T-cell (primary cell): ENCODE data around the gene LRFN2. TPM values are rescaled to one million over a fixed set of nuclear protein-coding genes. Genes with fewer than 3 reads are reported as not detected.

ENCODE experiments used
- ATAC-seq, 4 experiments: fragments of 200-7000 bp in 3 of 4; fragments of 150-1000 bp in 1 of 4; cut with Tn5 transposase; replicated peaks in 1 of 4; 1 replicate in 3 of 4; 2 replicates in 1 of 4; pipeline ENCODE4 v1.10.0; 2021; ENCODE audit warnings: moderate library complexity in 3 of 4, mild to moderate bottlenecking in 2 of 4, moderate number of reproducible peaks in 1 of 4
- CTCF ChIA-PET, 2 donors: fragments of 300-600 bp; sonication (Branson Sonifier 250); formaldehyde crosslinking; loops; one replicate each; lab custom pipeline; 2022; ENCODE audit warnings: antibody characterized with exemption in 2 of 2; lab: Charles Lee
- POLR2A ChIA-PET, 2 donors: fragments of 300-600 bp; sonication (Branson Sonifier 250); formaldehyde crosslinking; loops; one replicate each; lab custom pipeline; 2022; ENCODE audit warnings: antibody characterized with exemption in 2 of 2; lab: Charles Lee
- DNase-seq, 35 experiments: peaks; one replicate each; pipeline versions ENCODE4 v3.0.0 to v3.0.0-alpha.2; 2013 to 2023
- H3K27ac ChIP-seq: one replicate; pipeline ENCODE4 v1.5.1; 2013; ENCODE audit warnings: low read length
- H3K27me3 ChIP-seq, 2 experiments: replicated peaks in 1 of 2; 1 replicate in 1 of 2; 2 replicates in 1 of 2; pipeline versions ENCODE4 v1.6.1 to v1.7.0; 2013; ENCODE audit warnings: low read length in 1 of 2, mixed read lengths in 1 of 2; ENCODE audit not compliant: control insufficient read depth in 2 of 2, insufficient read depth in 2 of 2; ENCODE audit errors: extremely low read depth in 1 of 2
- H3K36me3 ChIP-seq, 2 donors: 1 replicate in 1 of 2; 2 replicates in 1 of 2; pipeline versions ENCODE4 v1.6.1 to v1.7.0; 2013; ENCODE audit warnings: low read length in 1 of 2; ENCODE audit not compliant: control insufficient read depth in 2 of 2, insufficient read depth in 1 of 2; ENCODE audit errors: extremely low read depth in 1 of 2
- H3K4me1 ChIP-seq, 2 experiments: 1 replicate in 1 of 2; 2 replicates in 1 of 2; pipeline versions ENCODE4 v1.6.1 to v1.7.0; 2013; ENCODE audit warnings: low read length in 2 of 2, mixed read lengths in 1 of 2; ENCODE audit not compliant: insufficient read depth in 2 of 2, control insufficient read depth in 1 of 2; ENCODE audit errors: extremely low read depth in 1 of 2
- H3K4me3 ChIP-seq, 2 donors: 1 replicate in 1 of 2; 2 replicates in 1 of 2; pipeline versions ENCODE4 v1.5.1 to v1.7.0; 2013; ENCODE audit warnings: mild to moderate bottlenecking in 2 of 2, low read length in 1 of 2, moderate library complexity in 1 of 2; ENCODE audit not compliant: control insufficient read depth in 1 of 2; ENCODE audit errors: extremely low read depth in 1 of 2
- H3K9me3 ChIP-seq: 2 replicates; pipeline ENCODE4 v1.7.0; 2013
- H3K27ac Mint-ChIP-seq, 2 donors: one replicate each; pipeline ENCODE4 v1.8.0; 2020 to 2021; ENCODE audit warnings: mild to moderate bottlenecking in 2 of 2, mixed read lengths in 2 of 2
- H3K27me3 Mint-ChIP-seq, 2 donors: one replicate each; pipeline ENCODE4 v1.8.0; 2021 to 2022; ENCODE audit warnings: mixed read lengths in 2 of 2
- H3K36me3 Mint-ChIP-seq: one replicate; pipeline ENCODE4 v1.8.0; 2021; ENCODE audit warnings: mixed read lengths
- H3K4me1 Mint-ChIP-seq, 3 donors: one replicate each; pipeline ENCODE4 v1.8.0; 2020 to 2022; ENCODE audit warnings: mixed read lengths in 3 of 3, mild to moderate bottlenecking in 1 of 3
- H3K4me3 Mint-ChIP-seq, 3 donors: one replicate each; pipeline ENCODE4 v1.8.0; 2020 to 2022; ENCODE audit warnings: mild to moderate bottlenecking in 3 of 3, mixed read lengths in 3 of 3, moderate library complexity in 3 of 3
- H3K9me3 Mint-ChIP-seq, 3 donors: one replicate each; pipeline ENCODE4 v1.8.0; 2020 to 2022; ENCODE audit warnings: mixed read lengths in 3 of 3
- WGBS: methylation state at CpG from one replicate; pipeline ENCODE4 v1.1.5; 2013; ENCODE audit warnings: missing lambda C conversion rate; ENCODE audit not compliant: insufficient coverage; 5-methylcytosine and 5-hydroxymethylcytosine counted together
- total RNA-seq, 35 experiments: library from RNA in 6 of 35; stranded (reverse) in 6 of 35; fragments of 120-200 nt in 1 of 35; gene quantifications; one replicate each; pipeline versions ENCODE4 v1.2.1 to v1.2.4 and lab custom pipeline; 2013 to 2026

Gene LRFN2
- total RNA-seq, 5 donors from 2014 or later (not counting 1 experiment from before 2014, with no cell fraction given): 0.12 to 1.7 (median 0.92) TPM

DNA sequence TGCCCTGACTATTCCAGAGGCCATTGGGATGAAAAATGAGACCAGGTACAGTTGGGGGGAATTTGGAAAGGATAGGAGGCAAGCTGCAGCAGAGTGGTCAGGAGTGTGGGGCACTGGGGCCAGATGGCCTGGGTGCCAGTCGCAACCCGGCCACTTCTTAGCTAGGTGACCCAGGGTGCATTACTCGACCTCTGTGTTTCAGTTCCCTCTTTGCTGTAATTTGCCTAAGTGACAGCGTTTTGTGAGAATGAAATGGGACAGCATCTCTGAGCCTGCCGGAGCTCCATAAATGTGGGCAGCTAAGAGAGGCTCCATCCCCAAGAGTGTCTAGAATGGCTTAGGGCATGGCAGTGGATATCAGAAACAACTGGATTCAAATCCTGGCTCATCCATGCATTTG lies 13.9 kb downstream of the LRFN2 start:
- H3K4me3 Mint-ChIP-seq: no peak overlapping the region
- POLR2A ChIA-PET: no interaction called here
- Histone ChIP-seq H3K36me3 (no peaks in the 10 kb centered on the region), H3K27ac (no peak overlapping the region), H3K4me1 (no peaks in the 10 kb centered on the region), H3K9me3 (no peaks in the 10 kb centered on the region), H3K27me3 (peaks cover 0 to 11% of the 10 kb centered on the region in 2 experiments), H3K4me3 (no peak overlapping the region)
- no peaks in the 10 kb centered on the region for H3K4me1 Mint-ChIP-seq
- no peaks in the 10 kb centered on the region for H3K9me3 Mint-ChIP-seq
- no peak overlapping the region for H3K27ac Mint-ChIP-seq
- CTCF ChIA-PET: no interaction called here
- DNase-seq: no peak
- H3K36me3 Mint-ChIP-seq: no peaks in the 10 kb centered on the region
- H3K27me3 Mint-ChIP-seq: no peaks in the 10 kb centered on the region
- WGBS: 73% methylated on average over 5 of the region's 5 CpGs
- ATAC-seq: no peak

DNA sequence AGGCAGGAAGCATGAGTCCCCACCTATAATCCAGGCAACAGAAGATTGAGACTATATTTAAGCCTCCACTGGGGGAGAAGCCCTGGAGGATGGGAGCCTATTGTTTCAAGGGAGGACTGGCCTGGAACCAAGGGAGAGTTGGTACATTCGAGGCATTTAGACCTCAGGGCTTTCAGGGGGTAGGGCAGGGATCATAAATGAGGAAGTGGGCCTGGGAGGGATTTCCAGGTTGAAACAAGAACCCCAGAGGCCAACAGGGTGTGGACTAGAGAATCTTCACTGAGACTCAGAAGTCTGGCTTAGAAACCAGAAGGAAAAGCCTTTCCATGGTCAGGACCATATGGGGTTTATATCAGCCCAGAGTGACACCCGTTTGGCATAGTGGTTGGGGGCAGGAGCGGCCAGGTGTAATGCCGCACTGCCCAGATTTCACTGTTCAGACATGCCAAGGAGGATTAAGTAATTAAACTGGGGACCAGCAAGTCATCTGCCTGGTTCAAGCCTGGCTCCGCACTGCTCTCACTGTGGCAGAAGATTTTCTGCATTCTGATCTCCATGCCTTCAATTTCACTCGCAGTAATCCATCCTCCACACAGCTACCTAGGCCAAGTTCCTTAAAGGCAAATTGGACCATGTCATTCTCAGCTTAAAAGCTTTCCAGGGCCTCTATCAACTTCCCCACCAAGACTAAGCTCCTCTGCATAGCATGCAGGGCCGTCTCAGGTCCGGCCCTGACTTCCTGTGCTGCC lies 17.8 kb downstream of the LRFN2 start:
- ATAC-seq (no peak), DNase-seq (no peak)
- Mint-ChIP-seq H3K9me3 (no peaks in the 10 kb centered on the region), H3K4me3 (no peak overlapping the region), H3K4me1 (no peaks in the 10 kb centered on the region), H3K27me3 (no peaks in the 10 kb centered on the region), H3K36me3 (no peaks in the 10 kb centered on the region), H3K27ac (no peak overlapping the region)
- H3K27me3 ChIP-seq: peaks cover 0 to 2% of the 10 kb centered on the region in 2 experiments
- 74% methylated on average over 7 of the region's 8 CpGs for WGBS
- no peaks in the 10 kb centered on the region for H3K36me3 ChIP-seq
- POLR2A ChIA-PET: no interaction called here
- H3K9me3 ChIP-seq: no peaks in the 10 kb centered on the region
- no peaks in the 10 kb centered on the region for H3K4me1 ChIP-seq
- no peak overlapping the region for H3K27ac ChIP-seq
- H3K4me3 ChIP-seq: no peak overlapping the region
- CTCF ChIA-PET: no interaction called here

DNA sequence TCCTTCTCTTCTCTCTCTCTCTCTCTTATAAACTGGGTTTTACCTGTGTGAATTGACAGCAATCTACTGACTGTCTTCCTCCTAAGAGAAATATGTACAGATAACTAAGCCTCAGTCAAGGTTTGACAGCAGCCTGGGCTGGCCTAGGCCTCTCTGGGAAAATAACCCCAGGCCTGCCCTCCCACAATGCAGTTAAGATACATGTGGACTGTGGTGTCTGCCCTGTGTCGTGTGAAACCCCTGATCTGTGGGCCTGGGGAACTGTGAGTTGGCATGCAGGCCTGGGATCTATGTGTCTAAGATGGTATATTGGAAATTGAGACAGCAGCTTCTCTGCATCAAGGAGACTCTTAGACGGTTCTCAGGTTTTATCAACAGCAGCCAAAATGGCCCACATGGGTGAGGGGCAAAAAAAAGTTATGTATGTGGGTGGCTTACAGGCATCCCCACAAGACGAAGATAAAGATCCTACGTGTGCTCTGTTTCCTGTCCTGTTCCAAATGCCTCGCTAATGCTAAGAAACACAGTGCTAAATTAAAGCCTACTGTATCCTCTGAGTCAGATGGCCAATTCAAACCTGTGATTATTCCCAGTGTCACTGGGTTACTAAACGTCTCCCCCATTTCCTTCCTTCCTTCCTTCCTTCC lies 19.0 kb downstream of the LRFN2 start:
- H3K36me3 ChIP-seq: no peaks in the 10 kb centered on the region
- Mint-ChIP-seq H3K9me3 (no peaks in the 10 kb centered on the region), H3K27ac (no peak overlapping the region), H3K4me3 (no peak overlapping the region), H3K4me1 (no peaks in the 10 kb centered on the region), H3K27me3 (no peaks in the 10 kb centered on the region), H3K36me3 (no peaks in the 10 kb centered on the region)
- H3K27me3 ChIP-seq: peaks cover 0 to 2% of the 10 kb centered on the region in 2 experiments
- H3K27ac ChIP-seq: no peak overlapping the region
- no peaks in the 10 kb centered on the region for H3K9me3 ChIP-seq
- ChIA-PET POLR2A (no interaction called here), CTCF (no interaction called here)
- 47% methylated on average over 4 of the region's 6 CpGs for WGBS
- no peak for ATAC-seq
- H3K4me1 ChIP-seq: no peaks in the 10 kb centered on the region
- no peak for DNase-seq
- no peak overlapping the region for H3K4me3 ChIP-seq

DNA sequence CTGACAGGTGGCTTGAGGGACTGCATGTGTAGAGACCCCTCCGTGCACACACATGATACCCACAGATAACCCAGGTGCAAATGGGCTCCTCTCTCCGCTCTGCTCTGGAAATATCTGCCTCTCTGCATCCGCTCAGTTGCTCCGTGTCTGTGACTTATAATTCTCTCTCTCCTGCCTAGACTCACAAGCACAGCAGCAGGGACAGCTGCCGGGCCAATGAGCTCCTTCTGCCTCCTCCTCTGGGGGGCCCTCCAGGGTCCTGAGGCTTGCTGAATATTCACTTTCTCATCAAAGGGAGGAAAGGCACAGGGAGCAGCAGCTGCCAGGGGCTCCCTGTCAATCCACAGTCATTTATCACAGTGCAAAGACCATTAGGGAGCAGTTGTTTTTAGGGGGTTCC lies 24.1 kb downstream of the LRFN2 start:
- H3K4me3 Mint-ChIP-seq: no peak overlapping the region
- Histone ChIP-seq H3K36me3 (no peaks in the 10 kb centered on the region), H3K9me3 (no peaks in the 10 kb centered on the region), H3K4me1 (no peaks in the 10 kb centered on the region), H3K27me3 (peaks cover 0 to 19% of the 10 kb centered on the region in 2 experiments), H3K4me3 (no peak overlapping the region), H3K27ac (no peak overlapping the region)
- no peaks in the 10 kb centered on the region for H3K4me1 Mint-ChIP-seq
- H3K27me3 Mint-ChIP-seq: peaks cover 1 to 3% of the 10 kb centered on the region in 2 donors
- CTCF ChIA-PET: no interaction called here
- 81% methylated on average over 3 of the region's 5 CpGs for WGBS
- H3K27ac Mint-ChIP-seq: no peak overlapping the region
- no peaks in the 10 kb centered on the region for H3K9me3 Mint-ChIP-seq
- ATAC-seq (no peak), DNase-seq (no peak)
- POLR2A ChIA-PET: interaction anchor here in 1 of 2 donors (0.6 kb wide), 1 partner anchor 554 kb away, joined by 3 read pairs; no protein-coding TSS in a partner anchor
- no peaks in the 10 kb centered on the region for H3K36me3 Mint-ChIP-seq

DNA sequence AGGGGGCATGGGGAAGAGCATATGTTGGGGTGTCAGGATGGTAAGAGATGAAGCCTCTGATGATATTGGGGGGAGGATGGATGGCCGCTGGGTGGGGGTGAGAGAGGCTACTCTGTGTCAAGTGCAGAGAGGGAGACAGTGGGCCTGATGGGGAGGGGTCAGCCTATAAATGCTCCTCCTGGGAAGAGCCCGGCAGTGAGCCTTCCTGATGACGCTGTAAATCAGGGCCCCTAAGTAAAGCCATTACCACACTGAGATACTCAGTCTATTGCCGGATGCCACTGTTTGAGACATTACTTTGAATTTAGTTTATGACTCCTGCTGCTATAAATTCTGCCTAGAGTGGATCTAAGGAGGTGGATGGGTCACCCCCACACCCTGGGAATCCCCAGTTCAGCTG lies 28.1 kb downstream of the LRFN2 start:
- Histone ChIP-seq H3K4me3 (no peak overlapping the region), H3K27ac (no peak overlapping the region), H3K4me1 (no peaks in the 10 kb centered on the region), H3K36me3 (no peaks in the 10 kb centered on the region), H3K27me3 (peaks cover 0 to 26% of the 10 kb centered on the region in 2 experiments), H3K9me3 (no peaks in the 10 kb centered on the region)
- DNase-seq (no peak), ATAC-seq (no peak)
- no peaks in the 10 kb centered on the region for H3K9me3 Mint-ChIP-seq
- POLR2A ChIA-PET: no interaction called here
- no peaks in the 10 kb centered on the region for H3K36me3 Mint-ChIP-seq
- CTCF ChIA-PET: interaction anchor here in 1 of 2 donors (0.5 to 0.6 kb wide), 2 partner anchors 24 to 1406 kb away, joined by 3 to 4 read pairs; no protein-coding TSS in a partner anchor
- H3K27ac Mint-ChIP-seq: no peak overlapping the region
- no peaks in the 10 kb centered on the region for H3K4me1 Mint-ChIP-seq
- no CpG with 5 or more reads among the region's 4 CpGs for WGBS
- peaks cover 1 to 3% of the 10 kb centered on the region in 2 donors for H3K27me3 Mint-ChIP-seq
- H3K4me3 Mint-ChIP-seq: no peak overlapping the region

DNA sequence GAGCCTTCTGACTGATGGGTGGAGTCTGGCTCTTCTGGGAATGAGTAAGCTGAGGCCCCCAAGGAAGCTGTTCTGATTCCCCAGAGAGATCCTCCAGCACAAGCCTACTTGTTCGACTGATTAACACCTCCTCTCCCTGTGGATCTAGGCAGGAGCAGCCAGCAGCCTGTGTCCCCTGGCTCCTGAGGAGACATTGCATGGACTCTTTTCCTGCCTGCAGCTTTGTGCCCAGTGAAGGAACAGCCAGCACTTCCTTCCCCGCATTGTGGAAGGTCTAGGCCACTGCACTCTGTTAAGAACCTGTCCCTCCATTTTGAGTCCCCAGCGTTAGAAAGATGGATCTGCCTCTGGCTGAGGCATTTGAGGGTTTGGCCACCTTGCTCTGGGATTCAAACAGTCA lies 29.1 kb downstream of the LRFN2 start:
- no peak for DNase-seq

More for the DNA sequence above, 29.1 kb downstream of the LRFN2 start:
- no peak for ATAC-seq
- peaks cover 0 to 26% of the 10 kb centered on the region in 2 experiments for H3K27me3 ChIP-seq
- no peaks in the 10 kb centered on the region for H3K4me1 Mint-ChIP-seq
- no peaks in the 10 kb centered on the region for H3K36me3 Mint-ChIP-seq
- H3K9me3 Mint-ChIP-seq: no peaks in the 10 kb centered on the region
- H3K4me1 ChIP-seq: no peaks in the 10 kb centered on the region
- H3K27me3 Mint-ChIP-seq: peaks cover 1 to 3% of the 10 kb centered on the region in 2 donors
- no peaks in the 10 kb centered on the region for H3K9me3 ChIP-seq
- H3K4me3 ChIP-seq: no peak overlapping the region
- 71% methylated on average over 3 of the region's 3 CpGs for WGBS
- H3K27ac ChIP-seq: no peak overlapping the region
- H3K4me3 Mint-ChIP-seq: no peak overlapping the region
- CTCF ChIA-PET: no interaction called here
- no peaks in the 10 kb centered on the region for H3K36me3 ChIP-seq
- POLR2A ChIA-PET: no interaction called here
- no peak overlapping the region for H3K27ac Mint-ChIP-seq
